Common myeloid progenitor, CD34-positive (primary cell): Measurements from ENCODE around the gene EPHB1.

ENCODE experiments used
- CTCF ChIA-PET: fragments of 350-600 bp; sonication (Branson Sonifier 250); formaldehyde crosslinking; loops from one replicate; lab custom pipeline; 2021; ENCODE audit warnings: antibody characterized with exemption; lab: Charles Lee
- POLR2A ChIA-PET: fragments of 350-600 bp; sonication (Branson Sonifier 250); formaldehyde crosslinking; loops from one replicate; lab custom pipeline; 2021; ENCODE audit warnings: antibody characterized with exemption; lab: Charles Lee
- DNase-seq, 3 donors: peaks; one replicate each; pipeline versions ENCODE4 v3.0.0 to v3.0.0-alpha.2; 2013
- H3K27ac ChIP-seq, 2 experiments: 1 replicate in 1 of 2; 2 replicates in 1 of 2; pipeline ENCODE4 v1.7.0; 2013; ENCODE audit warnings: inconsistent platforms in 2 of 2, low read length in 2 of 2, mild to moderate bottlenecking in 2 of 2, low read depth in 1 of 2, moderate library complexity in 1 of 2; ENCODE audit not compliant: severe bottlenecking in 2 of 2, insufficient read depth in 1 of 2, poor library complexity in 1 of 2
- H3K27me3 ChIP-seq, 5 experiments: replicated peaks in 2 of 5; 1 replicate in 3 of 5; 2 replicates in 2 of 5; pipeline versions ENCODE4 v1.6.1 to v1.7.0; 2013; ENCODE audit warnings: low read length in 4 of 5, mild to moderate bottlenecking in 2 of 5, moderate library complexity in 2 of 5, inconsistent platforms in 1 of 5; ENCODE audit not compliant: insufficient read depth in 5 of 5, control insufficient read depth in 4 of 5
- H3K36me3 ChIP-seq, 4 experiments: 1 replicate in 2 of 4; 2 replicates in 2 of 4; pipeline versions ENCODE4 v1.6.1 to v1.7.0; 2013; ENCODE audit warnings: low read length in 3 of 4, control low read depth in 1 of 4, mild to moderate bottlenecking in 1 of 4; ENCODE audit not compliant: control insufficient read depth in 4 of 4, insufficient read depth in 4 of 4
- H3K4me1 ChIP-seq, 4 experiments: 1 replicate in 3 of 4; 2 replicates in 1 of 4; pipeline versions ENCODE4 v1.6.1 to v1.7.1; 2013; ENCODE audit warnings: low read length in 3 of 4, mild to moderate bottlenecking in 3 of 4, control low read depth in 1 of 4, inconsistent platforms in 1 of 4, moderate library complexity in 1 of 4; ENCODE audit not compliant: control insufficient read depth in 4 of 4, insufficient read depth in 4 of 4; ENCODE audit errors: control extremely low read depth in 1 of 4
- H3K4me3 ChIP-seq, 7 experiments: 1 replicate in 4 of 7; 2 replicates in 3 of 7; pipeline versions ENCODE4 v1.5.1 to v1.7.0; 2013; ENCODE audit warnings: mild to moderate bottlenecking in 7 of 7, low read length in 6 of 7, moderate library complexity in 6 of 7, inconsistent platforms in 2 of 7, low read depth in 2 of 7, control low read depth in 1 of 7; ENCODE audit not compliant: insufficient read depth in 4 of 7, control insufficient read depth in 1 of 7; ENCODE audit errors: extremely low read depth in 1 of 7
- H3K9me3 ChIP-seq, 5 experiments: 1 replicate in 4 of 5; 2 replicates in 1 of 5; pipeline versions ENCODE4 v1.6.1 to v1.7.1; 2013; ENCODE audit warnings: low read length in 4 of 5, mild to moderate bottlenecking in 2 of 5, inconsistent platforms in 1 of 5, low read depth in 1 of 5, moderate library complexity in 1 of 5; ENCODE audit not compliant: control insufficient read depth in 4 of 5, insufficient read depth in 2 of 5; ENCODE audit errors: control extremely low read depth in 1 of 5
- WGBS: methylation state at CpG from one replicate; pipeline ENCODE4 v1.1.5; 2013; ENCODE audit not compliant: insufficient coverage; 5-methylcytosine and 5-hydroxymethylcytosine counted together

Gene EPHB1

GRCh38 chr3:134872440-134873388 is 77.7 kb downstream of the EPHB1 start:
- CTCF ChIA-PET = interaction anchor here (0.9 kb wide), 1 partner anchor 78 kb away, joined by 4 read pairs; the partner anchor contains the start of gene EPHB1
- Histone ChIP-seq H3K36me3 (no peaks in the 10 kb centered on the region), H3K4me1 (no peaks in the 10 kb centered on the region), H3K9me3 (no peaks in the 10 kb centered on the region), H3K4me3 (no peak overlapping the region), H3K27me3 (peaks cover 0 to 2% (median 0%) of the 10 kb centered on the region in 5 experiments), H3K27ac (no peak overlapping the region)
- no peak for DNase-seq
- 100% methylated on average over 7 of the region's 8 CpGs for WGBS
- POLR2A ChIA-PET = no interaction called here

- no CpG with 5 or more reads among the region's 1 CpG for WGBS
- no peak for DNase-seq
- Histone ChIP-seq H3K9me3 (no peaks in the 10 kb centered on the region), H3K27ac (no peak overlapping the region), H3K36me3 (no peaks in the 10 kb centered on the region), H3K4me3 (no peak overlapping the region), H3K27me3 (peaks cover 0 to 2% (median 0%) of the 10 kb centered on the region in 5 experiments), H3K4me1 (no peaks in the 10 kb centered on the region)
- ChIA-PET CTCF (no interaction called here), POLR2A (no interaction called here)
Observed at GRCh38 chr3:134873789-134874188, 78.7 kb downstream of the EPHB1 start.

GRCh38 chr3:134874737-134875413 is 79.8 kb downstream of the EPHB1 start:
- peaks cover 0 to 2% (median 0%) of the 10 kb centered on the region in 5 experiments for H3K27me3 ChIP-seq
- WGBS = 82% methylated on average over 8 of the region's 10 CpGs
- ChIA-PET POLR2A (no interaction called here), CTCF (no interaction called here)
- H3K9me3 ChIP-seq = no peaks in the 10 kb centered on the region
- no peaks in the 10 kb centered on the region for H3K36me3 ChIP-seq
- H3K27ac ChIP-seq = no peak overlapping the region
- DNase-seq = no peak
- H3K4me1 ChIP-seq = no peaks in the 10 kb centered on the region
- H3K4me3 ChIP-seq = no peak overlapping the region

GRCh38 chr3:134876836-134877235 is 81.8 kb downstream of the EPHB1 start:
- H3K27me3 ChIP-seq = peaks cover 0 to 2% (median 0%) of the 10 kb centered on the region in 5 experiments
- ChIA-PET POLR2A (no interaction called here), CTCF (no interaction called here)
- no peak overlapping the region for H3K27ac ChIP-seq
- H3K4me3 ChIP-seq = no peak overlapping the region
- no peaks in the 10 kb centered on the region for H3K36me3 ChIP-seq
- DNase-seq = no peak
- H3K4me1 ChIP-seq = no peaks in the 10 kb centered on the region
- H3K9me3 ChIP-seq = no peaks in the 10 kb centered on the region
- whole genome bisulfite sequencing = 100% methylated on average over 1 of the region's 2 CpGs

GRCh38 chr3:134877788-134878187 is 82.7 kb downstream of the EPHB1 start:
- H3K27ac ChIP-seq = no peak overlapping the region
- ChIA-PET CTCF (no interaction called here), POLR2A (no interaction called here)
- H3K36me3 ChIP-seq = no peaks in the 10 kb centered on the region
- H3K4me3 ChIP-seq = no peak overlapping the region
- no peaks in the 10 kb centered on the region for H3K9me3 ChIP-seq
- 100% methylated on average over 5 of the region's 5 CpGs for WGBS
- no peak for DNase-seq
- no peaks in the 10 kb centered on the region for H3K27me3 ChIP-seq
- no peaks in the 10 kb centered on the region for H3K4me1 ChIP-seq

- ChIA-PET POLR2A (no interaction called here), CTCF (interaction anchor here (1.6 kb wide), 1 partner anchor 14 kb away, joined by 3 read pairs; no protein-coding TSS in a partner anchor)
- Histone ChIP-seq H3K36me3 (no peaks in the 10 kb centered on the region), H3K4me3 (no peak overlapping the region), H3K27me3 (no peaks in the 10 kb centered on the region), H3K9me3 (no peaks in the 10 kb centered on the region), H3K4me1 (no peaks in the 10 kb centered on the region), H3K27ac (no peak overlapping the region)
- no peak for DNase-seq
- WGBS = no CpG with 5 or more reads among the region's 1 CpG
Observed at GRCh38 chr3:134879990-134880389, 84.9 kb downstream of the EPHB1 start.

GRCh38 chr3:134880431-134880830 is 85.4 kb downstream of the EPHB1 start:
- H3K36me3 ChIP-seq = no peaks in the 10 kb centered on the region
- no peaks in the 10 kb centered on the region for H3K9me3 ChIP-seq
- DNase-seq = no peak
- 93% methylated on average over 4 of the region's 4 CpGs for WGBS
- H3K4me3 ChIP-seq = no peak overlapping the region
- ChIA-PET CTCF (interaction anchor here (1.6 kb wide), 1 partner anchor 14 kb away, joined by 3 read pairs; no protein-coding TSS in a partner anchor), POLR2A (no interaction called here)
- peaks cover 0 to under 1% (median 0%) of the 10 kb centered on the region in 4 experiments for H3K4me1 ChIP-seq
- H3K27ac ChIP-seq = no peak overlapping the region
- no peaks in the 10 kb centered on the region for H3K27me3 ChIP-seq
